SK-N-SH (cell line): ENCODE data around the gene MATK. TPM values are rescaled to one million over a fixed set of nuclear protein-coding genes. Genes with fewer than 3 reads are reported as not detected.

Experiments
- CTCF ChIA-PET: fragments of 300-600, 350-600 bp; formaldehyde crosslinking; extraction: SDS; loops from one replicate; lab custom pipeline; 2021; lab: Yijun Ruan, JAX
- POLR2A ChIA-PET: fragments of 350-600 bp; sonication (Branson Sonifier 250); formaldehyde crosslinking; extraction: SDS; loops from one replicate; lab custom pipeline; 2020; ENCODE audit warnings: antibody characterized with exemption, inconsistent platforms; lab: Yijun Ruan, JAX
- DNase-seq: peaks from one replicate; pipeline ENCODE4 v3.0.0; 2012
- H2AFZ ChIP-seq: fragments of 200-600 bp; sonication (generic); 2 replicates; pipeline ENCODE4 v1.8.1; 2016; ENCODE audit warnings: antibody characterized with exemption, mild to moderate bottlenecking, low read depth
- H3F3A ChIP-seq: fragments of 200-600 bp; sonication (generic); replicated peaks from 2 replicates; pipeline ENCODE3; 2016; ENCODE audit warnings: antibody characterized with exemption, mild to moderate bottlenecking; ENCODE audit not compliant: insufficient read depth
- H3K27ac ChIP-seq, 2 experiments: fragments of 200-500 bp in 1 of 2; fragments of 200-600 bp in 1 of 2; sonication (Bioruptor generic) in 1 of 2; sonication (generic), shearing (Covaris generic) in 1 of 2; 2 replicates each; pipeline versions ENCODE4 v1.5.1 to v1.6.1; 2014 to 2016; ENCODE audit warnings: low read depth in 2 of 2, inconsistent platforms in 1 of 2, low read length in 1 of 2, mild to moderate bottlenecking in 1 of 2, mixed read lengths in 1 of 2
- H3K27me3 ChIP-seq: fragments of 200-600 bp; sonication (generic), shearing (Covaris generic); 2 replicates; pipeline ENCODE4 v1.6.1; 2016; ENCODE audit warnings: mixed run types; ENCODE audit not compliant: insufficient read depth
- H3K36me3 ChIP-seq, 2 experiments: fragments of 200-500 bp in 1 of 2; fragments of 200-600 bp in 1 of 2; sonication (Bioruptor generic) in 1 of 2; sonication (generic) in 1 of 2; replicated peaks in 1 of 2; 2 replicates each; pipeline versions ENCODE3 to v1.5.1; 2014 to 2016; ENCODE audit warnings: low read length in 1 of 2, mild to moderate bottlenecking in 1 of 2; ENCODE audit not compliant: insufficient read depth in 2 of 2, control insufficient read depth in 1 of 2
- H3K4me1 ChIP-seq, 2 experiments: fragments of 200-500 bp in 1 of 2; fragments of 200-600 bp in 1 of 2; sonication (Bioruptor generic) in 1 of 2; sonication (generic), shearing (Covaris generic) in 1 of 2; 2 replicates each; pipeline versions ENCODE4 v1.5.1 to v1.6.1; 2014 to 2016; ENCODE audit warnings: low read depth in 1 of 2, low read length in 1 of 2, mixed run types in 1 of 2; ENCODE audit not compliant: insufficient read depth in 2 of 2, control insufficient read depth in 1 of 2
- H3K4me2 ChIP-seq: fragments of 200-600 bp; sonication (generic), shearing (Covaris generic); 2 replicates; pipeline ENCODE4 v1.6.1; 2017; ENCODE audit warnings: mixed run types
- H3K4me3 ChIP-seq, 2 experiments: fragments of 200-500 bp in 1 of 2; fragments of 200-600 bp in 1 of 2; sonication (Bioruptor generic) in 1 of 2; sonication (generic), shearing (Covaris generic) in 1 of 2; 2 replicates each; pipeline versions ENCODE4 v1.5.1 to v1.8.1; 2014 to 2016; ENCODE audit warnings: low read depth in 2 of 2, inconsistent platforms in 1 of 2, low read length in 1 of 2, mild to moderate bottlenecking in 1 of 2, mixed read lengths in 1 of 2, moderate library complexity in 1 of 2
- H3K79me2 ChIP-seq: fragments of 200-600 bp; sonication (generic); 2 replicates; pipeline ENCODE4 v1.8.1; 2017; ENCODE audit warnings: mild to moderate bottlenecking; ENCODE audit not compliant: insufficient read depth
- H3K9ac ChIP-seq: fragments of 200-600 bp; sonication (generic); 2 replicates; pipeline ENCODE4 v1.6.1; 2017; ENCODE audit warnings: mixed run types
- H3K9me2 ChIP-seq: fragments of 200-600 bp; sonication (generic); 2 replicates; pipeline ENCODE4 v1.6.1; 2017; ENCODE audit warnings: mixed run types
- H3K9me3 ChIP-seq: fragments of 200-600 bp; sonication (generic); 2 replicates; pipeline ENCODE4 v1.6.1; 2017; ENCODE audit warnings: mixed run types, mild to moderate bottlenecking, moderate library complexity
- H4K20me1 ChIP-seq: fragments of 200-600 bp; sonication (generic); 2 replicates; pipeline ENCODE4 v1.6.1; 2017; ENCODE audit warnings: mild to moderate bottlenecking, mixed run types; ENCODE audit not compliant: insufficient read depth
- CHD2 ChIP-seq: fragments of 150-350 bp; IDR thresholded peaks from 2 replicates; pipeline ENCODE4 v1.6.1; 2018; ENCODE audit warnings: low read length; ENCODE audit not compliant: partially characterized antibody
- CTCF ChIP-seq: fragments of 200-600 bp; sonication (generic); IDR thresholded peaks from 2 replicates; pipeline ENCODE4 v1.6.1; 2017; ENCODE audit warnings: antibody characterized with exemption, mild to moderate bottlenecking, moderate library complexity
- ELF1 ChIP-seq: IDR thresholded peaks from 2 replicates; pipeline ENCODE4 v1.4.0; 2012
- EP300 ChIP-seq, 2 experiments: IDR thresholded peaks; 2 replicates each; pipeline versions ENCODE4 v1.4.0 to v1.6.1; 2012; ENCODE audit warnings: borderline replicate concordance in 1 of 2, low read depth in 1 of 2, low read length in 1 of 2
- FOSL2 ChIP-seq: IDR thresholded peaks from 2 replicates; pipeline ENCODE4 v1.4.0; 2012; ENCODE audit warnings: low read depth, mild to moderate bottlenecking, moderate library complexity, borderline replicate concordance
- GABPA ChIP-seq: IDR thresholded peaks from 2 replicates; pipeline ENCODE4 v1.4.0; 2012; ENCODE audit warnings: low read depth, mild to moderate bottlenecking
- JUND ChIP-seq: IDR thresholded peaks from 2 replicates; pipeline ENCODE4 v1.4.0; 2012
- MAX ChIP-seq: IDR thresholded peaks from 2 replicates; pipeline ENCODE4 v1.4.0; 2012; ENCODE audit warnings: low read depth
- MXI1 ChIP-seq: IDR thresholded peaks from 2 replicates; pipeline ENCODE4 v1.6.1; 2012; ENCODE audit warnings: mild to moderate bottlenecking, low read depth, low read length, improper control_type of control experiment
- NFIC ChIP-seq: IDR thresholded peaks from 2 replicates; pipeline ENCODE4 v1.4.0; 2012; ENCODE audit warnings: borderline replicate concordance
- POLR2AphosphoS5 ChIP-seq: IDR thresholded peaks from 2 replicates; pipeline ENCODE4 v1.6.1; 2012; ENCODE audit warnings: low read depth, low read length
- RAD21 ChIP-seq: IDR thresholded peaks from 2 replicates; pipeline ENCODE4 v1.6.1; 2012; ENCODE audit warnings: mild to moderate bottlenecking, low read length
- RCOR1 ChIP-seq: fragments of 150-350 bp; IDR thresholded peaks from 2 replicates; pipeline ENCODE4 v1.6.1; 2017; ENCODE audit warnings: antibody characterized with exemption, low read length
- REST ChIP-seq: IDR thresholded peaks from 2 replicates; pipeline ENCODE4 v1.6.1; 2012; ENCODE audit warnings: mild to moderate bottlenecking, low read depth, low read length, moderate library complexity
- RFX5 ChIP-seq: IDR thresholded peaks from 2 replicates; pipeline ENCODE4 v1.6.1; 2012; ENCODE audit warnings: mild to moderate bottlenecking, improper control_type of control experiment, low read length
- SIN3A ChIP-seq: IDR thresholded peaks from 2 replicates; pipeline ENCODE4 v1.6.1; 2012; ENCODE audit warnings: low read depth, mild to moderate bottlenecking, low read length, moderate library complexity, borderline replicate concordance
- TAF1 ChIP-seq: IDR thresholded peaks from 2 replicates; pipeline ENCODE4 v1.6.1; 2012; ENCODE audit warnings: low read depth, mild to moderate bottlenecking, low read length, moderate library complexity, borderline replicate concordance
- USF1 ChIP-seq: IDR thresholded peaks from 2 replicates; pipeline ENCODE4 v1.4.0; 2012; ENCODE audit warnings: low read depth, borderline replicate concordance
- WGBS: methylation state at CpG from one replicate; pipeline ENCODE4 v1.1.6; 2017; ENCODE audit warnings: low lambda C conversion rate; 5-methylcytosine and 5-hydroxymethylcytosine counted together
- polyA plus RNA-seq, 3 experiments: library from polyadenylated mRNA; depleted of rRNA; stranded (reverse); fragments of >200 nt; gene quantifications; 2 replicates each; pipeline ENCODE4 v1.2.3, GENCODE V29; 2012

Gene MATK
- polyA plus RNA-seq, 1 of the 3 experiments (the other 2 are of a cell fraction): not detected

GRCh38 chr19:3825286-3825956, 39.2 kb upstream of the MATK start:
- ChIA-PET CTCF (interaction anchor here (1.4 kb wide), 1 partner anchor 42 kb away, joined by 3 read pairs; no protein-coding TSS in a partner anchor), POLR2A (no interaction called here)
- no peak overlapping the region for H3K27ac ChIP-seq
- no peak overlapping the region for H3K4me2 ChIP-seq
- H3K36me3 ChIP-seq: no peaks in the 10 kb centered on the region
- H3F3A ChIP-seq: no peaks in the 10 kb centered on the region
- H3K9me3 ChIP-seq: no peaks in the 10 kb centered on the region
- H2AFZ ChIP-seq: no peak overlapping the region
- no peak for TF ChIP-seq POLR2AphosphoS5
- TF ChIP-seq EP300 (IDR thresholded peaks at IDR 0.05; ENCODE audit: borderline replicate concordance in 1 of 2, low read depth in 1 of 2, low read length in 1 of 2): no peak
- no peak for TF ChIP-seq MXI1
- TF ChIP-seq RFX5: no peak
- TF ChIP-seq REST: no peak
- TF ChIP-seq MAX: no peak
- no peak for DNase-seq
- 65% methylated on average over 18 of the region's 32 CpGs for WGBS
- no peak overlapping the region for H3K4me3 ChIP-seq
- no peak overlapping the region for H3K9ac ChIP-seq
- no peaks in the 10 kb centered on the region for H3K9me2 ChIP-seq
- no peaks in the 10 kb centered on the region for H4K20me1 ChIP-seq
- H3K27me3 ChIP-seq: peaks cover 11% of the 10 kb centered on the region
- H3K4me1 ChIP-seq: no peaks in the 10 kb centered on the region; a peak in 1 of 4 replicates
- H3K79me2 ChIP-seq: no peaks in the 10 kb centered on the region

- 92% methylated on average over 6 of the region's 10 CpGs for WGBS
- TF ChIP-seq POLR2AphosphoS5: no peak
- no peak for TF ChIP-seq CTCF
- TF ChIP-seq MXI1: no peak
- TF ChIP-seq ELF1: no peak
- no peak for TF ChIP-seq RAD21
- TF ChIP-seq FOSL2: no peak
- no peak for TF ChIP-seq EP300 (IDR thresholded peaks at IDR 0.05; ENCODE audit: borderline replicate concordance in 1 of 2, low read depth in 1 of 2, low read length in 1 of 2)
- TF ChIP-seq CHD2: no peak
- TF ChIP-seq SIN3A: no peak
- no peak for TF ChIP-seq TAF1
- no peak for TF ChIP-seq RCOR1
- TF ChIP-seq NFIC: no peak
- TF ChIP-seq USF1: no peak
- no peak for TF ChIP-seq JUND
- no peak for TF ChIP-seq GABPA
- no peak for TF ChIP-seq RFX5
- TF ChIP-seq, all 33 proteins: peak for 0
- H3K27me3 ChIP-seq: peaks cover 6% of the 10 kb centered on the region; the same call in 1 of the 2 replicates
- no peaks in the 10 kb centered on the region for H3K9me3 ChIP-seq
- H4K20me1 ChIP-seq: no peaks in the 10 kb centered on the region
- ChIA-PET CTCF (interaction anchor here (1.3 to 2.7 kb wide), 6 partner anchors 10 to 157 kb away, joined by 3 to 26 read pairs (median 10); no protein-coding TSS in a partner anchor), POLR2A (interaction anchor here (1.2 kb wide), 1 partner anchor 10 kb away, joined by 3 read pairs; no protein-coding TSS in a partner anchor)
- peak; percentile 36 for DNase-seq
- no peak overlapping the region for H3K27ac ChIP-seq
- no peaks in the 10 kb centered on the region for H3K9me2 ChIP-seq
- H3K36me3 ChIP-seq: no peaks in the 10 kb centered on the region
- H3K4me3 ChIP-seq: no peak overlapping the region
- H3F3A ChIP-seq: no peaks in the 10 kb centered on the region
- H2AFZ ChIP-seq: no peak overlapping the region
- no peaks in the 10 kb centered on the region for H3K79me2 ChIP-seq
- H3K4me1 ChIP-seq: no peaks in the 10 kb centered on the region; a peak in 1 of 4 replicates
- no peak overlapping the region for H3K9ac ChIP-seq
- no peak overlapping the region for H3K4me2 ChIP-seq
These were observed 37.2 kb upstream of the MATK start for GRCh38 chr19:3823350-3823713.
